HG03196 (cell line): ENCODE results near the gene GJB1.
"Not testable (repeated sequence)": the region's sequence is repeated elsewhere in the genome, so short reads cannot be mapped to it uniquely, and the experiment has no call there.

ENCODE experiments used
- ATAC-seq: cut with Tn5 transposase; IDR thresholded peaks from one replicate; pipeline ENCODE4 v1.9.1; 2021; ENCODE audit not compliant: unreplicated experiment

Gene GJB1

DNA sequence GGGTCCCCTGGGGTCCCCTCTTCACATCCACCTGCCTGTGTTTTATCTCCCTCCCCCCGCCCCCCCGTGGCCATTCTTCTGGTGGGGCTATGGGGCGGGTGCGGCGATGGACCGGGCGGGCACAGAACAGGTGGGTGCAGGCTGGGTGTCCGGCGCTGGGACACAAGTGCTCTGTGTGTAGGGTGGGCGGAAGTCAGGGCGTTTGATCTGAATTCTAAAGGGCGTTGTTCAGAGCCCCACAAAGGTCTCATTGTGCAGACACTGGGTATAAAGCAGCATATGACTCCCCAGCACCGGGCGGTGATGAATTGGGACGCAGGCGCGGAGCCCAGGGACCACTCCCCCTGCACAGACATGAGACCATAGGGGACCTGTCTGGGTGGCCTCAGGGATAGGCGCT lies at the start of gene GJB1:
GJB1 (plus strand) TSS at position 296 of the 400 bp plus-strand sequence. CDS start 484 bp downstream, outside the sequence.
- ATAC-seq = no peak

DNA sequence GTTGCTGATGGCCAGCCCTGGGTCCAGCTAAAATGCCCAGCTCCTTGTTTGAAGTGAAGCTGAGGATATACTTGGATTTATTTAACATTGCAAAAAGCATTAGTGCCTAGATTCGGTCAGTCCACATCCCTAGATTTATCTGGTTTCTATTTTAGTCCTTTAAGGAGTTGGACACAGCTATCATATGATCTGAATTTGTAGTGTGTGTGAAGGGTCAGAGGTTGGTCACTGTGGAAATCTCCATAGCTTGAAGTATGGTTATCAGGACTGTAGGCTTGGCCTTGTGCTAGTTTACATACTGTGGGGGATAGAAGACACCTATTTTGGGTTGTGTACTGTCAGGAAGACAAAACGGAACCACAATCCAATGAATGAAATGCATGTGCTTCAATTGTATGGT lies 49.6 kb upstream of the GJB1 start:
- no peak for ATAC-seq

DNA sequence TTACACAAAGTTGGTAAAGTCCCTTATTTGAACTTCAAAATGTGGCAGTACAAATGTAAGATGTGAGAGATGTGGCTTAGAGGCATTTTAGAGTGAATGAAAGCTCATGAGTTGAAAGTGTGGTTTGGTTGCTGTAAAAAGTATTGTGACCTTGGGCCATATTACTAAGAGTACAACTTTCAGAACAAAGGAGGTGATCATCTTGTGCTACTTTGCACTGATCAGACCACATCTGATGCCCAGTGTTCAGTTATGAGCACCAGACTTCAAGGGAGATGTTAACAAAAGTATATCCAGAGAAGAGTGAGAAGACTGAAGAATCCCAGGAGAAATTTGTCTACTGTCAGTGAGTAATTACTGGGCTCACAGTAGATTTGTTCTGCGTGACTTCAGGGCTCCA lies 48.2 kb upstream of the GJB1 start:
- ATAC-seq = no peak

DNA sequence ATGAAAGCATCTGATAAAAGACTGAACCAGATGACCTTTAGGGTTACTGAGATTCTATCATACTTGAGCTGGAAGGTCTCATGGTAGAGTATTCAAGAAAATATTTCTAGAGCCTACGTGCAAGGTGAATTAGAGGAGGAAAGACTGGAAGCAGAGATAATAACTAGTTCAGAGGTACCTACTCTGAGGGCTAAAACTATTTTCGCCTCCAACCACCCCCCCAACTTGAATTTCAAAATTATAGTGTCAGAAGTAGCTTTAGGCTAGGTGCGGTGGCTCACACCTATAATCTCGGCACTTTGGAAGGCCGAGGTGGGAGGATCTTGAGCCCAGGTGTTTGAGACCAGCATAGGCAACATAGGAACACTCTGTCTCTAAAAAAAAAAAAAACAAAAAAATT lies 47.5 kb upstream of the GJB1 start:
- no peak for ATAC-seq

DNA sequence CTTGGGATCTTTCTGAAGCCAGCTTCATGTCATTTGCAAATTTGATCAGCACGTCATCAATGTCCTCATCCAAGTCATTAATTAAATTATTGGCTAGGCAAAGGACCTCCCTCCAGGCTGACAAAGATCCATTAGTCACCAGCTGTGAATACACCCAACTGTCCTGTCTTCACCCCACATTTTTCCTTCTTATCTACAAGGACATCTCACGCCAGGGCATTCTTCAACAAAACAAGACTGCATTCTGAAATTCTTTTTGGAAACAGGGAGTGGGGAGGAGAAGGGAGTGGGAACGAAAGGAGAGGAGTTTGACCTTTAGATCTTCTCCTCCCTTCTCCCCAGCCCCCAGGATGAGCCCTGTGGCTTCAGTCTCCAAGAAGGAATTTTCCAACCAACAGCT lies 45.7 kb upstream of the GJB1 start:
- ATAC-seq = no peak

DNA sequence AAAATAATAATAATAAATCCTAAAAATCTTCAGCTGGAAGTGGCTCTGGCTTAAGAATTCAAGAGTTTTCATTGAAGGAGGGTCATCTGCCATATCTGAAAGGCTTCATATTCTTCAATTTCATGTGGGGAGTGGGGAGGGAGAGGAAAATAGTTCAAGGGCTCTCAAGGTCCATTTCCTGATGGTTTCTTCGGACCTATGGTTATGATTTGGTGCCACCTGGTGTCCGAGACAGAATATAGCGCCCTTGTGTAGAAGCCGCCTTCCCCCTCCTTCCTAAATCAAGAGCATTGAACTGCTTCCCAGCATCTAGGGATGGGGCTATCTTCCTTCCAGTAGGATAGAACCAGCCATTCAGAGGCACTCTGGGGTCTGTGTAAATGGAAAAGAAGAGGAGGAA lies 44.1 kb upstream of the GJB1 start:
- no peak for ATAC-seq

DNA sequence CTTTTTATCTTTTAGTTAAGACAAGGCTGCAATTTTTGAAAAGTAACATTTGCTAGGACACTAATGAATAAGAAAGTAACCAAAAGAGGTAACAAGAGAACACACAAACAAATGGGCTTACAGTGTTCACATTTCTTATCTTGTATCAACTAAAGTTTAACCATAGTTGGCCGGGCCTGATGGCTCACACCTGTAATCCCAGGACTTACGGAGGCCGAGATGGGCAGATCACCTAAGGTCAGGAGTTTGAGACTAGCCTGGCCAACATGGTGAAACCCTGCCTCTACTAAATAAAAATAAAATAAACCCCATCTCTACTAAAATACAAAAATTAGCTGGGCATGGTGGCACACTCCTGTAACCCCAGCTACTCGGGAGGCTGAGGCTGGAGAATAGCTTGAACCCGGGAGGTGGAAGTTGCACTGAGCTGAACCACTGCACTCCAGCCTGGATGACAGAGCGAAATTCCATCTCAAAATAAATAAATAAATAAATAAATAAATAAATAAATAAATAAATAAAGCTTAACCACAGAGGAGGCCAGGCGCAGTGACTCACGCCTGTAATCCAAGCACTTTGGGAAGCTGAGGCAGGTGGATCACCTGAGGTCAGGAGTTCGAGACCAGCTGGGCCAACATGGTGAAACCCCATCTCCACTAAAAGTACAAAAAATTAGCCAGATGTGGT lies 42.3 kb upstream of the GJB1 start:
- not testable (repeated sequence) for ATAC-seq

DNA sequence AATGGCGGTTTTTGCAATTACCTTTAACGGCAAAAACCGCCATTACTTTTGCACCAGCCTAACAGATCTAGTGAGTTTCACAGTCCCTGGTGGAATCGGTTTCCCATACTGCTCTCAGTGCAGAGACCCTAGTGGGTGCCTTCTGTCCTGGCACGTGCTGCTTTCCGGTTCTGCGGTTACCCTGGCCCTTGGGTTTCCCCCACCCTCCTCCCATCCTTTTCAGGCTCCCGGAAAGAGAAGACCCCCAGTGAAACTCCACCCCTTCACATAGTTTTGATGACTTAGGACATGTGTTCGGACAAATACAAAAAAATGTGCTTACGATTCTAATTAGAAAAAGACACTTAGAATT lies 41.5 kb upstream of the GJB1 start:
- ATAC-seq = peak; percentile 43

DNA sequence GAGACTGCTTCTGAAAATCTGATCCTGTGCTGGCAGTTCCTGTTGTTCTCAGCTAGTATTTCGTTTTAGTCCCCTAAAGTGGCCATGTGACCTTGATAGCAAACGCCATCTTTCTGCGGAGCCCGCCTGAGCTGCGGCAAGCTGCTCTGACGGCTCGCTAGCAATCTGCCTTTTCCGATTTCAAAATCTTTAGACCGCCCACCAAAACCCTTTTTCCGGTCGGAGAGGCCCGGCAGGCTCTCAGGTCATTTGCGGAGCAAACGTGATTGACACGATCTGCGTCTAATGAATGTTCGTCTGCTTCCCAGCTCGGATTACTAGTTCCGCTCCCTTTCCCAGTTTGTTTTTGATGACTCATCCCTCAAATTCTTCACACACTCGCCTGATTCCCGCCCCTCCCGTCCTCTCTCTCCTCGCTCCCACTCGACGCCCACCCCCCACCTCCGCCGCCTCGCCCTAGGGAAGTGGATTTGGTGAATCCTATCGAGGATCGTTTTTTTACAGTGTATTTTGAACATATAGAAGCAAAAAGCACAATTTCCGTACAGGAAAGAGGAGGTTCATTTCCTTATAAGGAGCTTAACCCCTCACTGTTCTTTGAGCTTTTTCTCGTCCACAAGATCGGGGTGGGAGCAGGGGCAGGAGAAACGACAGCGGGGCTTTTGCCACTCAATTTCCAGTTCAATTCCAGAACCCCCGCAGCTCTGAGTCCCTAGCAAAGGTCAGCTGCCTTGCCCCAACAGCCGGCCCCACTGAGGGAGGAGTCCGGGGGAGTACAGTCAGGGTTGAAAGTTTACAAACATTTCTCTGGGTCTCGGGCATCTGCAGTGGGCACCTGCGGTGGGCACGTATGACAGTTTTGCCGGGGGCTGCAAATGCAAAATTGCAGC lies 40.9 kb upstream of the GJB1 start:
- ATAC-seq = peak; percentile 92

DNA sequence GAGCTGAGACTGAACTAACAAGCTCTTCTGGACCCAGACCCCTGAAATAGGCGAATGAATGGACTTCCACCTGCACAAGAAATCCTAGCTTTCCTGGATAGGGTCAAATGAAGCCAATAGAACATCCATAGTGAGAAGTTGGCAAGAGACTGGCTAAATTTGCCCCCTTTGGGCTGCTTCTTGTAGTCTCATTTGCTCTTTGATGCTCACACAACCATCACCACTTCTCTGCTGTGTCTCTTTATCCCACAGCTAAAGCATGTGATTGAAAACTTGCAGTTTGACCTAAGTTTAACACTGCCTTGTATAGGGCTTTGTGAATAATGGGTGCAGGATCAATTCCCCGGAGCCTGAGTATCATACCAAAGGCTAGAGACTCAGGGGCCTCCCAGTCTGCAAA lies 40.2 kb upstream of the GJB1 start:
- ATAC-seq = no peak

DNA sequence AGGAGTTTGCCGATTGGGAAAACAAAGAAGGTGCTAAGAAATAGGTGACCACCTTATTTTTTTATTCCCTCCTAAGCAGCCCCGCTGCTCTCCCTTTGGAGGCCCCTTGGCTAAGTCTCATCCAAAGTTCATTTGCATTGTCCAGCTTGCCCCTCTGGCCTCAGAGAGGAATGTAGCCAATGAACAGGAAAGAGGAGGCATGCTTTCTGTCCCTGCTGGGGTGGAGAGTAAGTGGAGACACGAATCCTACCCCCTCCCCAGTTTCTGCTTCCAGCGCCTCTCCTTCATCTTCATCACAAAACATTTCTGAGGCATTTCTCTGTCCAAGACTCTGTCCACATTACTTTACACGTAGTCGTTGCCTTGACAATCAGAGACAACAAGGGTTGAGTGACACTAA lies 39.7 kb upstream of the GJB1 start:
- ATAC-seq = no peak

DNA sequence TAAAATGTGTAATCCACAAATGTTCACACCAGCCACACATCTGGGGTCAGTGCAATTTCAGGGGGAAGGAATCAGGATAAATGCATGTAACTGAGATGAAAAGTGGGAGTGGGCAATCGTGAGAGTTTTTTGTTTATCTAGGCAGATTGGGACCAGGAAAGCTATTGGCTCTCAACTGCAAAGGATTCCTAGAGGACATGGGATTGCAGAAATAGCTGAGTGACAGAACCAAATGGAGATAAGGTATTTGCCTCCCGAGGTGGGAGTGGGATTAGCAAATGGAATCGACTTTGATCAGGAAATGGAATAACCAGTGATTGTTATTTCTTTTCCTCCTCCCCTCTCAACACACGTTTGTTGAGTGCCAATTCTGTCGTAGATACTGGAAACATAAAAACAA lies 38.9 kb upstream of the GJB1 start:
- no peak for ATAC-seq

DNA sequence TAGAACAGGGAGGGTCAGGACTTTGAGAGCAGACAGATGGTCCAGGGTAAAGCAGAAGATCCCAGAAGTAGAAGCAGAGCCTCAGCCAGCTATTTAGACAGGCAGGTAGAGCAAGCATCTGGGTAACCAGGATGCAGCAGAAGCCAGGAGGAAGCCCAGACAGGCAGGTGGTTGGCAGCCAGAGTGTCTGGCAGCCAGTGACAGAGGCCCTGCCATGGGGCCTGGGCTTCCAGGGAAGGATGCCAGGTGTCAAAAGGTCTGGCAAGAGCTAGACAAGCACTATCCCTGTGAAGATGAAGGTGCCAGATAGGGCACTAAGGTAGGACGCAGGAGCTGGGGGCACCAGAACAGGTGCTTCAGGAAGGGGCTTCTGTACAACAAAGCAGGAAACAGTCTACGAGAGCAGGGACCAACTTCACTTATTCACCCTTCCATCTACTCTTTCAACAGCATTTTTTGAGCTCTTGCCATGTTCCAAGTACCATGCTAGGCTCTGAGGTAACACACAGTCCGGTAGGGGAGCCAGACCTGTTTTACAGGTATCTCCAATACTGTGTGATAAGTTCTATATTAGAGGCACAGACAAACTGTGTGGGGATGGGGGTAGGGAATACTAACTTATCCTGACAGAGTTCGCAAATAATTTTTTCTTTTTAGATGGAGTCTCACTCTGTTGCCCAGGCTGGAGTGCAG lies 38.1 kb upstream of the GJB1 start:
- no peak for ATAC-seq

DNA sequence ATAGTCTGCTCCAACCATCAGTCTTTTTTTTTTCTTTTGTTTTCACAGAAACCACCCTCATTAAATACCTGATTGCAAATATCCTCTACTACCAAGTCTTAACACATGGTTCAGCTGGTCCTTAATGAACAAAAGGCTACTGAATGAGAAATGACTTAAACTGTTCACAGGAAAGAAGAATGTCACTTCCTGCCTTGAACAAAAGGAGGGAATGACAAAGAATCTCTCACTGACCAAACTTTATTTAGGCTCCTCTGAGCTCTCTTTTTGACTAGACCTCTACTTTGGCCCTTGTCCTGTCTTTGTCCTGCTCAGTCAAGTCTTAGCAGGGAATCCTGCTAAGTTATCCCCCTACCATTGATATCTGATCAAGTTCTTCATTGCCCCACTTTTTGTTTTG lies 31.8 kb upstream of the GJB1 start:
- no peak for ATAC-seq

DNA sequence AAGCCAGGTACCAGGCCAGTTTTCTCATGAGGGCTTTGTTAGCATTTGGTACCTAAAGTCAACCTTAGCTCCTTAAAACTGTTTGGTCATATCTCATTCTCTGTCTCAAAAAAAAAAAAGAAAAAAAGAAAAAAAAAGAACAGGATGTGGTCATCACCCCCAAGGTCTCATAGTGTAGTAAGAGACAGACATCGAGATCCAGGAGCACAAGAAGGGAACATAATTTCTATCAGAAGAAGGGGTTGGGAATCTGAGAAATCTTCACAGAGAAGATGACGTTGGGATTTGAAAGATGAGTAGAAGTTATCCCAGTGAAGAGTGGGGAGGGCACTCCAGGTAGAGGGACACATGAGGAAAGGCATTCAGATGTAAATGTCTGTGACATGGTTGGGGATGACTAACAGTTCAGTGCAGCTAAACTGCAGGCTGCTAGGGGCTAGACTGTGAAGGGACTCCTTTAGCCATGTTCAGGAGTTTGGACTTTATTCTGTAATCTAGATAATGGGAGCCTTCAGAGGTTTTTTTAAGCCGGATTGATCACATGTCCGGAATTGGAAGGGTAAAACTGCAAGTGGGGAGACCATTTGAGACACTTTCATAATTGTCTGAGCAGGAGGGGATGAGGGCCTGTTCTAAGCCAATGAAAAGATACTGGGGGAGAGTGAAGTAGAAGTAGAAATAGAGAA lies 26.9 kb upstream of the GJB1 start:
- ATAC-seq = no peak

DNA sequence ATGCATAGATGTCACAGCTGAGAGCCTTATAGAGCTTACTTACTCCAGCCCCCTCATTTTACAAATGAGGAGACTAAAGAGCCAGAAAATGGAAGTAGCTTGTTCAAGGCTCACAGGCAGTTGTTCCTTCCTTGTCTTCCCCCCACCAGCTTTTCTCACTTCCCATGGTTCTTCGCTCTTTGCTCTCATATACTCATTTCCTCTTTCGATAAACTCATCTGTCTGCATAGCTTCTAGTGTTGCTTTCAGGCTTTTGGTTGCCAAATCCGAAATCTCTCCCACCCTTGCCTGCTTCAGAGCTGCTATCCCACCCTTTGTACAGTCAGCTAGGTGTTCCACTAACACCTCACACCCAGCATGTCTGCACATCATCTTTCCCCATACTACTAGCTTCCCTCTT lies 25.0 kb upstream of the GJB1 start:
- peak; percentile 72 for ATAC-seq

DNA sequence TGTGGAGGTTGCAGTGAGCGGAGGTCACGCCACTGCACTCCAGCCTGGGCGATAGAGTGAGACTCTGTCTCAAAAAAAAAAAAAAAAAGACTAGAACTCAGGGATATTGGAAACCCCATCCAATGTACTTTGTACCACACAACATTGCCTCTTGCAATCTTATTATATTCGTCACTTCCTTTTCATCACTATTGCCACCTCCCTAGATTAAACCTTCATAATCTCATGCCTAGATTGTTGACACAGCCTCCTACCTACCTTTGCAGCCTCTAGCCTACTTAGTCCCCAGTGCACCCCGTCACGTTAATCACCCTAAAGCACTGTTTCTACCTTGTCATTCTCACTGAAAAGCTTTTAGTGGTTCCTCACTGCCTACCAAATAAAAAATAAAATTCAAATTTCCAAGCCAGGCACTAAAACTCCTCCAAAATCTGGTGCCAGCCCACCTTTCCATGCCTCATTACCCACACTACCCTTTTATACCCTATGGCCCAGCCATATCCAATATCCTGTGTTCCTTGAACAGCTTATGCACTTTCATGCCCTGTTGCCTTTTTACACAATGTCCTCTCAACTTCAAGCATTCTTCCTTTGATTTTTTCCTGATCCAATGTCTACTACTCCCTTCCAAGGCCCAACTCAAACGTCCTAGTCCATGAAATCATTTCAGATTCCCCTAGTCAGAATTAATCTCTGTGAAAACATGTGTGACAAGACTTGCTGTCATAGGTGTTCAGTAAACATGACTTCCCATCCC lies 23.6 kb upstream of the GJB1 start:
- ATAC-seq = no peak

DNA sequence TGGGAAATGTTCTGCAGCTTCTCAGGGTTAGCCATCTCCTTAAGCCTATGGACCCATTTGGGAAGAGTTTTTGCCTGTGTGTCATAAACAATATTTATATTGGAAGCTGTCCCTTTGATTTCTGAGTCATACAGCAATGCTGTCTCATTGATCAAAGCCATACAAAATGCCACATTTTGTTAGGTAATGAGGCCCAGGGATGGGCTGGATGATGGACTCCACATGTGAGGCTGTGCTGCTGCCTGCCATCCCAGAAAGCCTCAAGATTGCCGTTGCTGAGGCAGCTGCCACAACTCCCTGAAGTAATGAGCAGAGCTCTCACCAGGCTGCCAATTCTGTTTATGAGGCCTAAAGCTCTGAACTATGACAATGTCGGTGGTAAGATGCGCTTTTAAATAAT lies 12.2 kb upstream of the GJB1 start:
- ATAC-seq = no peak

DNA sequence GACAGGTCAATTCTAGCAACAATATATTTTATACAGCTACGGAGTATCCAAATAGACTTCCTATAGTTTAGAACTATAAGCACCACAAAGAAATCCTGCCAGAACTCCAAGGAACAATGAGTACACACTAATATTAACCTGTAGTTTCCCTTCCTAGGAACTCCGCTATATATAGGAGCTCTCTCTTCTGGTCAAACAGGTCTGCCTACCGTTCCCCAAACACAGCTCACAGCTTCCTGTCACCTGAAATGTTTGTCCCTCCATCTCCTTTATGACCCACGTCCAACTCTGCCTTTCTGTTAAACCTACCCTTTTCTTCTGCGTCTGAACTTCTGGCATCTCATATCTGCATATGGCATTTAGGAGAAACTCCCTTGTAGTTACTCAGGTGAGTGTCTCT lies 10.5 kb upstream of the GJB1 start:
- ATAC-seq = no peak

DNA sequence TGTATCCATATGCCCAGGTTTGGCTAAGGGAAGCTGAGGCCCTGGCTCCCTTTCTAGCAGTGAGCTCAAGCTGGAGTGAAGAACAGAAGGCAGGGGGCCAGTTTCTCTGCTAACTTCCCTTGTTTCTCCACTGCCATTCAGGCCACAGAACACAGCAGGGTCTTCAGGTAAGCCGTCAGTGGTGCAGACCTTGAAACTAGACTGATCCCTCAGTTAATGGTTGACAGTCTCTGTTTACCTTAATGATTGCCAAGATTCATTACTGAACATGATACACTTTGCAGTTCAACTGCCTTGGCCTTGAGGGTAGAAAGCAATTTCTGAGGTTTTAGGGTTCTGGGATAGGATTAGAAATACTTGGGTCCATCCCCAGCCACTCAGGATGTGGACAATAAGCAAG lies 8.9 kb upstream of the GJB1 start:
- ATAC-seq = no peak
